Duodenal mucosa (tissue), 2 donors: Measurements from ENCODE around the gene SKAP1.
"Not testable (repeated sequence)": the region's sequence is repeated elsewhere in the genome, so short reads cannot be mapped to it uniquely, and the experiment has no call there.

ENCODE experiments used
- H3K27ac ChIP-seq: one replicate; pipeline ENCODE4 v1.7.0; 2013; ENCODE audit warnings: low read depth, low read length
- H3K27me3 ChIP-seq, 2 donors: one replicate each; pipeline ENCODE4 v1.7.0; 2013; ENCODE audit warnings: low read length in 2 of 2, control low read depth in 1 of 2; ENCODE audit not compliant: insufficient read depth in 2 of 2, control insufficient read depth in 1 of 2
- H3K36me3 ChIP-seq, 2 donors: one replicate each; pipeline ENCODE4 v1.7.0; 2013; ENCODE audit warnings: low read length in 2 of 2, control low read depth in 1 of 2; ENCODE audit not compliant: insufficient read depth in 2 of 2, control insufficient read depth in 1 of 2
- H3K4me1 ChIP-seq, 2 donors: one replicate each; pipeline ENCODE4 v1.7.0; 2013; ENCODE audit warnings: low read length in 2 of 2, control low read depth in 1 of 2; ENCODE audit not compliant: insufficient read depth in 2 of 2, control insufficient read depth in 1 of 2
- H3K4me3 ChIP-seq, 2 donors: one replicate each; pipeline ENCODE4 v1.7.0; 2013; ENCODE audit warnings: low read length in 2 of 2, low read depth in 1 of 2
- H3K9ac ChIP-seq, 2 donors: one replicate each; pipeline ENCODE4 v1.7.0; 2013; ENCODE audit warnings: low read length in 2 of 2, low read depth in 1 of 2
- H3K9me3 ChIP-seq, 2 donors: one replicate each; pipeline ENCODE4 v1.7.0; 2013; ENCODE audit warnings: low read length in 2 of 2, control low read depth in 1 of 2; ENCODE audit not compliant: control insufficient read depth in 1 of 2

The SKAP1 gene

GRCh38 chr17:48352630-48353029, 77.4 kb downstream of the SKAP1 start:
- H3K9ac ChIP-seq, result no peak overlapping the region
- no peak overlapping the region for H3K4me3 ChIP-seq
- no peaks in the 10 kb centered on the region for H3K9me3 ChIP-seq
- H3K36me3 ChIP-seq, result no peaks in the 10 kb centered on the region
- no peaks in the 10 kb centered on the region for H3K4me1 ChIP-seq
- peaks cover 0 to 16% of the 10 kb centered on the region in 2 donors for H3K27me3 ChIP-seq
- no peak overlapping the region for H3K27ac ChIP-seq

DNA sequence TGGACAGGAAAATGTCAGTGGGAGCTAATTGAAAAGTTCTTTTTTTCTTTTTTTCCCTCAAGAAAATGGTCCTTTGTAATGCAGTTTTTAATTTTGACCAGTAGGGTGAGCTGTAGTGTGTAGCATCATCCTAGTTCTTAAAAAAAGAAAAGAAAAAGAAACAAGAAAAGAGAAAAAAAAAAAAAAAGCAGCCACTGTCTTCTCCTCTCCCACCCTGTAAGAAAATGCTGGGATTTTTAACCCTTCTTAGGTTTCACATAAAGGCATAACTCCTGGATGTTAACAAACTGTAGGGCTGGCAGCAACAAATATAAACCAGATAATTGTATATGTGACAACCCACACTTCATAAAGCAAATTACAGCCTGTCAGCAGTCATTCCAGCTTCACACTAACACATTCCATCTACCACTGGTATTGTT, 78.1 kb downstream of the SKAP1 start:
- Histone ChIP-seq H3K27me3 (peaks cover 0 to 16% of the 10 kb centered on the region in 2 donors), H3K9ac (no peak overlapping the region), H3K27ac (no peak overlapping the region), H3K9me3 (no peaks in the 10 kb centered on the region), H3K4me1 (no peaks in the 10 kb centered on the region), H3K4me3 (no peak overlapping the region), H3K36me3 (no peaks in the 10 kb centered on the region)

DNA sequence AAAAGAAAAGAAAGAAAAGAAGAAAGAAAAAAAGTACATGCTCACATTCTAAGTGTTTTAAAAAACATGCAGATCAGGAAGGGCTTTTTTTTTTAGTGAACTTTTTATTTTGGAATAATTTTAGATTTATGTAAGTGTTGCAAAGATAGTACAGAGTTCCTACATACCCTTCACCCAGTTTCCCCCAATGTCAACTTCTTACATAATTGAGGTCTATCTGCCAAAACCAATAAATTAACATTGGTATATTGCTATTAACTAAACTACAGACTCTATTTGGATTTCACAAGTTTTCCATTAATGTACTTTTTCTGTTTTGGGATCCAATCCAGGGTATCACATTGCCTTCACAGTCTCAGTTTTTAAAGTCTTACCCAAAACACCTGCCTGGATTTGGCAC, 81.7 kb downstream of the SKAP1 start:
- Histone ChIP-seq H3K9me3 (no peaks in the 10 kb centered on the region), H3K36me3 (no peaks in the 10 kb centered on the region), H3K9ac (no peak overlapping the region), H3K27me3 (peaks cover 0 to 16% of the 10 kb centered on the region in 2 donors), H3K27ac (no peak overlapping the region), H3K4me1 (no peaks in the 10 kb centered on the region), H3K4me3 (no peak overlapping the region)

DNA sequence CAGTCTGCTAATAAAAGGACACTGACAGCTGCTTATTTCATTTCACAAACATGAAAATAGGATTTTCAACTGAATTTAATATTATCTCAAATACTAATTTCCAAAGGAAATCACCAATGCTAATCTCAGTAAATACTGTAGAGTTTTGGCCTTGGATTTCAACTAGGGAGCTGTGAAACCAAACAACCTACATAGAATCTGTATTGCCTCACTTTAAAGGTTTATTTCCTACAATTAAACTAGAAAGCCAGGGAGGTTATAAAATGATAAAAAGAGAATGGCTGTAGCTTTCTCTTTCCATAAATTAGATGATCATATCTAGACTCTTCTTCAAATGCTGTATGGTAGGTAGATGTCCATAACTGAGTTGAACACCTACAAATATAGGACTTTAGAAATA, 82.8 kb downstream of the SKAP1 start:
- H3K27me3 ChIP-seq, result peaks cover 0 to 16% of the 10 kb centered on the region in 2 donors
- no peak overlapping the region for H3K4me3 ChIP-seq
- H3K27ac ChIP-seq, result no peak overlapping the region
- no peaks in the 10 kb centered on the region for H3K4me1 ChIP-seq
- H3K9me3 ChIP-seq, result no peaks in the 10 kb centered on the region
- H3K36me3 ChIP-seq, result no peaks in the 10 kb centered on the region
- no peak overlapping the region for H3K9ac ChIP-seq

GRCh38 chr17:48344251-48344650, 85.8 kb downstream of the SKAP1 start:
- no peak overlapping the region for H3K9ac ChIP-seq
- H3K9me3 ChIP-seq, result no peaks in the 10 kb centered on the region
- H3K27me3 ChIP-seq, result peaks cover 0 to 18% of the 10 kb centered on the region in 2 donors
- no peak overlapping the region for H3K4me3 ChIP-seq
- no peak overlapping the region for H3K27ac ChIP-seq
- no peaks in the 10 kb centered on the region for H3K36me3 ChIP-seq
- no peaks in the 10 kb centered on the region for H3K4me1 ChIP-seq

DNA sequence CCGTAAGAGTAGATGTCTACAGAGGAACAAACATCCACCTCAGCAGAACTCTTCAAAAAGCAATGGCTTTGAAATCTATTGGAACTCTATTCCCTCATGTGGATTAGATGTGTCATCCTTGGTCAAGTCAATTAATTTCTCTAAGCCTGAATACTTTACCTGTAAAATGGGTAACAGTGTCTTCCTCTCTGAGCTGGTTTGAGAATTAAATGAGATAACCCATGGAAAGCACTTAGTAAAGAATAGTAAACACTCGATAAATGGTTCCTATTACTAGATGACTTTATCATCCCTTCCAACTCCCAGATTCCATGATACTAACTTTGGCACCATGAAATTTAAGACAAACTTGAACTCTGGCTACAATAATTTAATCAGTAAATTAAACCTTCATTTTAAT, 89.1 kb downstream of the SKAP1 start:
- no peak overlapping the region for H3K27ac ChIP-seq
- H3K4me3 ChIP-seq, result no peak overlapping the region
- H3K9me3 ChIP-seq, result no peaks in the 10 kb centered on the region
- no peaks in the 10 kb centered on the region for H3K36me3 ChIP-seq
- peaks cover 2 to 26% of the 10 kb centered on the region in 2 donors for H3K27me3 ChIP-seq
- H3K4me1 ChIP-seq, result no peaks in the 10 kb centered on the region
- no peak overlapping the region for H3K9ac ChIP-seq

GRCh38 chr17:48338720-48339119, 91.3 kb downstream of the SKAP1 start:
- no peak overlapping the region for H3K9ac ChIP-seq
- H3K36me3 ChIP-seq, result no peaks in the 10 kb centered on the region
- H3K27me3 ChIP-seq, result peaks cover 2 to 31% of the 10 kb centered on the region in 2 donors
- no peak overlapping the region for H3K27ac ChIP-seq
- no peak overlapping the region for H3K4me3 ChIP-seq
- H3K4me1 ChIP-seq, result no peaks in the 10 kb centered on the region
- no peaks in the 10 kb centered on the region for H3K9me3 ChIP-seq

- H3K9ac ChIP-seq, H3K4me3 ChIP-seq, H3K36me3 ChIP-seq, H3K9me3 ChIP-seq, H3K27ac ChIP-seq, H3K4me1 ChIP-seq: not testable (repeated sequence)
- H3K27me3 ChIP-seq, result peaks cover 2 to 34% of the 10 kb centered on the region in 2 donors
Measured at GRCh38 chr17:48337903-48338302, 92.1 kb downstream of the SKAP1 start.

GRCh38 chr17:48336986-48337385, 93.0 kb downstream of the SKAP1 start:
- H3K9ac ChIP-seq, result no peak overlapping the region
- no peaks in the 10 kb centered on the region for H3K36me3 ChIP-seq
- no peak overlapping the region for H3K4me3 ChIP-seq
- no peaks in the 10 kb centered on the region for H3K4me1 ChIP-seq
- H3K27ac ChIP-seq, result no peak overlapping the region
- H3K9me3 ChIP-seq, result no peaks in the 10 kb centered on the region
- H3K27me3 ChIP-seq, result peaks cover 2 to 37% of the 10 kb centered on the region in 2 donors

DNA sequence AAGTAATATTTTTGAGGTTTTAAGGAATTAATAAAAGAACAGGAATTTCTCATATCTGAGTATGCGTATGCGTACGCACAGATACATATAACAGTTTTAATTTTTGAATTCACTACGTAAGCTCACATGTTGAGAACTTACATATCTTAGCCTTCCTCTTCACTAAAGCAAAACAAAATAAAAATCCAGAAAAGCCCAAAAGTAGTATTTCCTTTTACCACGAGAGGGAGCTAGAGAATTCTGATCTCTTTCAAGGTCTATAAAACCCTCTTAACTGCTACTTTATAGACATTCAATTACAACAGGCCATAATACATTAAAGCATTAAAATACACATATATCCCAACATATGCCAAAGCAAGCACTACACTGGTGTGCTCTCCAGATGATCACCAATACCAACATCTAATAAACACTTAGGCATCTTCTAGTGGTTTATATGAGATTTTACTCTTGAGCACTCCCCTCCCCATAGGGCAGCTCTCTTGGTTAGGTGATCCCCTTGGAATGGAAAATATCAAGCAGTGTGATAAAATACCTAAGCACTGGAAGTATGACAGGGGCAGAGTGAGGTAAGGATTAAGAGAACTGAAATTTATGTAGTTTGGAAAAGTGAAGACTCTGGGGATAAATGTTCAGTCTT, 94.0 kb downstream of the SKAP1 start:
- peaks cover 2 to 39% of the 10 kb centered on the region in 2 donors for H3K27me3 ChIP-seq
- H3K9ac ChIP-seq, result no peak overlapping the region
- H3K4me1 ChIP-seq, result no peaks in the 10 kb centered on the region
- no peaks in the 10 kb centered on the region for H3K36me3 ChIP-seq
- H3K4me3 ChIP-seq, result no peak overlapping the region
- no peaks in the 10 kb centered on the region for H3K9me3 ChIP-seq
- H3K27ac ChIP-seq, result no peak overlapping the region
